Activated CD4-positive, alpha-beta memory T cell treated with anti-CD3 and anti-CD28 coated beads, Interleukin-2, amount 10 ng/mL, durations not matched to agents 7 days and 5 days (primary cell): ENCODE measurements around the gene CWF19L1. TPM values are rescaled to one million over a fixed set of nuclear protein-coding genes. Genes with fewer than 3 reads are reported as not detected.

Source experiments
- CTCF ChIA-PET: fragments of 350-600 bp; sonication (Branson Sonifier 250); formaldehyde crosslinking; loops from one replicate; lab custom pipeline; 2021; ENCODE audit warnings: antibody characterized with exemption, inconsistent platforms; lab: Charles Lee
- POLR2A ChIA-PET: fragments of 350-600 bp; sonication (Branson Sonifier 250); formaldehyde crosslinking; loops from one replicate; lab custom pipeline; 2021; ENCODE audit warnings: antibody characterized with exemption; lab: Charles Lee
- DNase-seq: peaks from one replicate; pipeline ENCODE4 v3.0.0-alpha.2; 2020
- H3K27ac Mint-ChIP-seq: one replicate; pipeline ENCODE4 v1.8.0; 2021; ENCODE audit warnings: mild to moderate bottlenecking, mixed read lengths
- H3K27me3 Mint-ChIP-seq: one replicate; pipeline ENCODE4 v1.8.0; 2021; ENCODE audit warnings: mixed read lengths
- H3K36me3 Mint-ChIP-seq: one replicate; pipeline ENCODE4 v1.8.0; 2021; ENCODE audit warnings: low read depth, mixed read lengths
- H3K4me1 Mint-ChIP-seq: one replicate; pipeline ENCODE4 v1.8.0; 2021; ENCODE audit warnings: mixed read lengths
- H3K4me3 Mint-ChIP-seq: one replicate; pipeline ENCODE4 v1.8.0; 2021; ENCODE audit warnings: mild to moderate bottlenecking, mixed read lengths
- H3K9me3 Mint-ChIP-seq: one replicate; pipeline ENCODE4 v1.8.0; 2021; ENCODE audit warnings: mixed read lengths
- total RNA-seq, 2 experiments: library from RNA; stranded (reverse); gene quantifications; one replicate each; pipeline ENCODE4 v1.2.3, GENCODE V29; 2021

CWF19L1 gene
- total RNA-seq, 2 experiments from 2014 or later = 36.0 to 36.7 TPM

GRCh38 chr10:100239851-100240250, 27.6 kb downstream of the CWF19L1 start:
- ChIA-PET CTCF (interaction anchor here (0.8 to 1.3 kb wide), 3 partner anchors 11 to 14 kb away, joined by 3 to 4 read pairs (median 4); no protein-coding TSS in a partner anchor), POLR2A (no interaction called here)
- H3K9me3 Mint-ChIP-seq = no peaks in the 10 kb centered on the region
- H3K4me3 Mint-ChIP-seq = no peak overlapping the region
- no peak for DNase-seq
- no peak overlapping the region for H3K27ac Mint-ChIP-seq
- peaks cover 60% of the 10 kb centered on the region for H3K36me3 Mint-ChIP-seq
- peaks cover 7% of the 10 kb centered on the region for H3K4me1 Mint-ChIP-seq
- H3K27me3 Mint-ChIP-seq = no peaks in the 10 kb centered on the region

GRCh38 chr10:100238429-100238828, 29.0 kb downstream of the CWF19L1 start:
- POLR2A ChIA-PET = no interaction called here

GRCh38 chr10:100232101-100232500, 35.3 kb downstream of the CWF19L1 start:
- H3K4me1 Mint-ChIP-seq = peaks cover 29% of the 10 kb centered on the region
- ChIA-PET CTCF (interaction anchor here (1.0 kb wide), 1 partner anchor 9 kb away, joined by 6 read pairs; no protein-coding TSS in a partner anchor), POLR2A (interaction anchor here (1.1 to 1.3 kb wide), 2 partner anchors 54 to 115 kb away, joined by 3 read pairs; partner anchors contain the start of gene SCD)
- H3K9me3 Mint-ChIP-seq = no peaks in the 10 kb centered on the region
- DNase-seq = no peak
- peaks cover 44% of the 10 kb centered on the region for H3K36me3 Mint-ChIP-seq
- H3K4me3 Mint-ChIP-seq = no peak overlapping the region
- H3K27ac Mint-ChIP-seq = no peak overlapping the region
- no peaks in the 10 kb centered on the region for H3K27me3 Mint-ChIP-seq

More at GRCh38 chr10:100238429-100238828, 29.0 kb downstream of the CWF19L1 start:
- no peaks in the 10 kb centered on the region for H3K27me3 Mint-ChIP-seq
- DNase-seq = no peak
- peaks cover 7% of the 10 kb centered on the region for H3K4me1 Mint-ChIP-seq
- no peak overlapping the region for H3K4me3 Mint-ChIP-seq
- no peak overlapping the region for H3K27ac Mint-ChIP-seq
- peaks cover 62% of the 10 kb centered on the region for H3K36me3 Mint-ChIP-seq
- CTCF ChIA-PET = no interaction called here
- H3K9me3 Mint-ChIP-seq = no peaks in the 10 kb centered on the region

- CTCF ChIA-PET = no interaction called here
- Mint-ChIP-seq H3K27me3 (no peaks in the 10 kb centered on the region), H3K9me3 (no peaks in the 10 kb centered on the region), H3K36me3 (peaks cover 41% of the 10 kb centered on the region), H3K4me1 (peaks cover 39% of the 10 kb centered on the region), H3K4me3 (peak overlapping the region; percentile 95), H3K27ac (peak overlapping the region; percentile 70)
- POLR2A ChIA-PET = interaction anchor here (1.0 to 1.9 kb wide), 3 partner anchors 15 to 44 kb away, joined by 3 to 6 read pairs (median 3); partner anchors contain the start of gene ERLIN1
- DNase-seq = no peak
These were observed 37.5 kb downstream of the CWF19L1 start for GRCh38 chr10:100229819-100230422.

GRCh38 chr10:100223879-100224278, 43.6 kb downstream of the CWF19L1 start:
- DNase-seq = no peak
- Mint-ChIP-seq H3K27me3 (no peaks in the 10 kb centered on the region), H3K9me3 (no peaks in the 10 kb centered on the region), H3K4me3 (no peak overlapping the region), H3K36me3 (peaks cover 48% of the 10 kb centered on the region), H3K4me1 (peaks cover 26% of the 10 kb centered on the region), H3K27ac (no peak overlapping the region)
- POLR2A ChIA-PET = no interaction called here
- CTCF ChIA-PET = interaction anchor here (1.2 to 1.5 kb wide), 2 partner anchors 17 to 48 kb away, joined by 3 read pairs; no protein-coding TSS in a partner anchor

- peaks cover 50% of the 10 kb centered on the region for H3K36me3 Mint-ChIP-seq
- H3K4me3 Mint-ChIP-seq = no peak overlapping the region
- no peaks in the 10 kb centered on the region for H3K9me3 Mint-ChIP-seq
- H3K27ac Mint-ChIP-seq = no peak overlapping the region
- CTCF ChIA-PET = no interaction called here
- POLR2A ChIA-PET = no interaction called here
- H3K4me1 Mint-ChIP-seq = peaks cover 12% of the 10 kb centered on the region
- no peak for DNase-seq
- no peaks in the 10 kb centered on the region for H3K27me3 Mint-ChIP-seq
These were observed 44.9 kb downstream of the CWF19L1 start for GRCh38 chr10:100222529-100222928.

GRCh38 chr10:100216006-100216405, 51.4 kb downstream of the CWF19L1 start:
- no peak overlapping the region for H3K4me3 Mint-ChIP-seq
- POLR2A ChIA-PET = no interaction called here
- no peaks in the 10 kb centered on the region for H3K4me1 Mint-ChIP-seq
- DNase-seq = no peak
- no peaks in the 10 kb centered on the region for H3K27me3 Mint-ChIP-seq
- H3K36me3 Mint-ChIP-seq = peaks cover 42% of the 10 kb centered on the region
- no peaks in the 10 kb centered on the region for H3K9me3 Mint-ChIP-seq
- H3K27ac Mint-ChIP-seq = no peak overlapping the region
- CTCF ChIA-PET = no interaction called here

- no peak overlapping the region for H3K4me3 Mint-ChIP-seq
- ChIA-PET CTCF (interaction anchor here (0.6 kb wide), 1 partner anchor 164 kb away, joined by 5 read pairs; no protein-coding TSS in a partner anchor), POLR2A (no interaction called here)
- H3K27ac Mint-ChIP-seq = no peak overlapping the region
- no peaks in the 10 kb centered on the region for H3K9me3 Mint-ChIP-seq
- H3K4me1 Mint-ChIP-seq = peaks cover 8% of the 10 kb centered on the region
- DNase-seq = no peak
- H3K27me3 Mint-ChIP-seq = no peaks in the 10 kb centered on the region
- peaks cover 37% of the 10 kb centered on the region for H3K36me3 Mint-ChIP-seq
These were observed 58.1 kb downstream of the CWF19L1 start for GRCh38 chr10:100209303-100209702.

GRCh38 chr10:100208276-100208675, 59.2 kb downstream of the CWF19L1 start:
- H3K4me1 Mint-ChIP-seq = peaks cover 12% of the 10 kb centered on the region
- H3K27ac Mint-ChIP-seq = no peak overlapping the region
- ChIA-PET CTCF (interaction anchor here (0.6 kb wide), 1 partner anchor 313 kb away, joined by 6 read pairs; no protein-coding TSS in a partner anchor), POLR2A (no interaction called here)
- H3K9me3 Mint-ChIP-seq = no peaks in the 10 kb centered on the region
- H3K4me3 Mint-ChIP-seq = no peak overlapping the region
- H3K36me3 Mint-ChIP-seq = peaks cover 42% of the 10 kb centered on the region
- H3K27me3 Mint-ChIP-seq = no peaks in the 10 kb centered on the region
- no peak for DNase-seq

- no peak overlapping the region for H3K27ac Mint-ChIP-seq
- ChIA-PET POLR2A (no interaction called here), CTCF (no interaction called here)
- no peak overlapping the region for H3K4me3 Mint-ChIP-seq
- no peaks in the 10 kb centered on the region for H3K27me3 Mint-ChIP-seq
- peaks cover 63% of the 10 kb centered on the region for H3K36me3 Mint-ChIP-seq
- H3K9me3 Mint-ChIP-seq = no peaks in the 10 kb centered on the region
- no peak for DNase-seq
- H3K4me1 Mint-ChIP-seq = peaks cover 12% of the 10 kb centered on the region
These were observed 63.1 kb downstream of the CWF19L1 start for GRCh38 chr10:100204370-100204769.

GRCh38 chr10:100201549-100201948, 65.9 kb downstream of the CWF19L1 start:
- POLR2A ChIA-PET = interaction anchor here (0.9 kb wide), 1 partner anchor 18 kb away, joined by 3 read pairs; no protein-coding TSS in a partner anchor

GRCh38 chr10:100194711-100195110, 72.7 kb downstream of the CWF19L1 start:
- Mint-ChIP-seq H3K27ac (no peak overlapping the region), H3K27me3 (no peaks in the 10 kb centered on the region), H3K9me3 (no peaks in the 10 kb centered on the region), H3K36me3 (peaks cover 60% of the 10 kb centered on the region), H3K4me1 (peaks cover 13% of the 10 kb centered on the region), H3K4me3 (no peak overlapping the region)
- POLR2A ChIA-PET = interaction anchor here (1.1 kb wide), 1 partner anchor 9 kb away, joined by 4 read pairs; the partner anchor contains the start of gene ERLIN1
- CTCF ChIA-PET = no interaction called here
- DNase-seq = no peak

More at GRCh38 chr10:100201549-100201948, 65.9 kb downstream of the CWF19L1 start:
- peaks cover 16% of the 10 kb centered on the region for H3K4me1 Mint-ChIP-seq
- H3K27me3 Mint-ChIP-seq = no peaks in the 10 kb centered on the region
- DNase-seq = no peak
- H3K36me3 Mint-ChIP-seq = peaks cover 75% of the 10 kb centered on the region
- H3K27ac Mint-ChIP-seq = no peak overlapping the region
- CTCF ChIA-PET = no interaction called here
- H3K9me3 Mint-ChIP-seq = no peaks in the 10 kb centered on the region
- no peak overlapping the region for H3K4me3 Mint-ChIP-seq

- H3K27ac Mint-ChIP-seq = no peak overlapping the region
- DNase-seq = no peak
- CTCF ChIA-PET = no interaction called here
- POLR2A ChIA-PET = interaction anchor here (1.3 kb wide), 1 partner anchor 38 kb away, joined by 3 read pairs; no protein-coding TSS in a partner anchor
- H3K4me1 Mint-ChIP-seq = peaks cover 24% of the 10 kb centered on the region
- H3K4me3 Mint-ChIP-seq = no peak overlapping the region
- no peaks in the 10 kb centered on the region for H3K27me3 Mint-ChIP-seq
- H3K36me3 Mint-ChIP-seq = peaks cover 62% of the 10 kb centered on the region
- H3K9me3 Mint-ChIP-seq = no peaks in the 10 kb centered on the region
These were observed 75.1 kb downstream of the CWF19L1 start for GRCh38 chr10:100192350-100192749.
